ENCODE results near the gene NRXN3.

- TF ChIP-seq EZH2phosphoT487 (IDR thresholded peaks at IDR 0.05; ENCODE audit: insufficient read depth, low read depth) (no peak), EZH2 (IDR thresholded peaks at IDR 0.05; ENCODE audit: insufficient read depth, poor library complexity, severe bottlenecking) (no peak)
These were observed 18.7 kb downstream of the NRXN3 start for GRCh38 chr14:78188882-78189281.
